Measurements from ENCODE around the gene PLEKHG2.

The PLEKHG2 gene

GRCh38 chr19:39405261-39405957 is 7.1 kb upstream of the PLEKHG2 start:
- H3K4me3 ChIP-seq (ENCODE audit: low read length, poor library complexity, severe bottlenecking), result peak overlapping the region; percentile 93
- no peak for TF ChIP-seq EZH2phosphoT487 (IDR thresholded peaks at IDR 0.05; ENCODE audit: borderline replicate concordance)
- no peak for TF ChIP-seq CTCF (conservative IDR thresholded peaks at IDR 0.05; ENCODE audit: low read length)
- peak overlapping the region; percentile 70 for H3K4me2 ChIP-seq (ENCODE audit: low read depth, low read length, poor library complexity, severe bottlenecking)
- no peaks in the 10 kb centered on the region for H3K36me3 ChIP-seq (ENCODE audit: insufficient read depth, low read length)
- peak overlapping the region; percentile 94 for H3K9ac ChIP-seq (ENCODE audit: low read depth, low read length, poor library complexity, severe bottlenecking)
- H2AFZ ChIP-seq (ENCODE audit: low read length), result no peak overlapping the region
- peaks cover 48% of the 10 kb centered on the region for H3K4me1 ChIP-seq (ENCODE audit: insufficient read depth, low read length, poor library complexity, severe bottlenecking)
- H3K79me2 ChIP-seq (ENCODE audit: insufficient read depth, low read length), result peaks cover 32% of the 10 kb centered on the region
- H3F3A ChIP-seq (ENCODE audit: low read depth), result peaks cover 3% of the 10 kb centered on the region
- H4K20me1 ChIP-seq (ENCODE audit: insufficient read depth, low read length, poor library complexity, severe bottlenecking), result peaks cover 26% of the 10 kb centered on the region
- H3K9me3 ChIP-seq (ENCODE audit: insufficient read depth, low read depth, low read length), result no peaks in the 10 kb centered on the region
- H3K9me2 ChIP-seq (replicated peaks; ENCODE audit: low read depth, low read length), result no peaks in the 10 kb centered on the region
- H3K27me3 ChIP-seq (ENCODE audit: insufficient read depth, low read length, poor library complexity, severe bottlenecking), result no peaks in the 10 kb centered on the region

GRCh38 chr19:39405958-39406655 is 6.4 kb upstream of the PLEKHG2 start:
- no peaks in the 10 kb centered on the region for H3K9me2 ChIP-seq (replicated peaks; ENCODE audit: low read depth, low read length)
- peaks cover 39% of the 10 kb centered on the region for H3K79me2 ChIP-seq (ENCODE audit: insufficient read depth, low read length)
- H3K4me1 ChIP-seq (ENCODE audit: insufficient read depth, low read length, poor library complexity, severe bottlenecking), result peaks cover 53% of the 10 kb centered on the region
- peaks cover 26% of the 10 kb centered on the region for H4K20me1 ChIP-seq (ENCODE audit: insufficient read depth, low read length, poor library complexity, severe bottlenecking)
- no peaks in the 10 kb centered on the region for H3K27me3 ChIP-seq (ENCODE audit: insufficient read depth, low read length, poor library complexity, severe bottlenecking)
- H2AFZ ChIP-seq (ENCODE audit: low read length), result no peak overlapping the region
- TF ChIP-seq EZH2phosphoT487 (IDR thresholded peaks at IDR 0.05; ENCODE audit: borderline replicate concordance) (no peak), CTCF (conservative IDR thresholded peaks at IDR 0.05; ENCODE audit: low read length) (no peak)
- peak overlapping the region; percentile 93 for H3K4me3 ChIP-seq (ENCODE audit: low read length, poor library complexity, severe bottlenecking)
- H3K4me2 ChIP-seq (ENCODE audit: low read depth, low read length, poor library complexity, severe bottlenecking), result peak overlapping the region; percentile 70
- H3K36me3 ChIP-seq (ENCODE audit: insufficient read depth, low read length), result no peaks in the 10 kb centered on the region
- peaks cover 3% of the 10 kb centered on the region for H3F3A ChIP-seq (ENCODE audit: low read depth)
- H3K9ac ChIP-seq (ENCODE audit: low read depth, low read length, poor library complexity, severe bottlenecking), result peak overlapping the region; percentile 94
- no peaks in the 10 kb centered on the region for H3K9me3 ChIP-seq (ENCODE audit: insufficient read depth, low read depth, low read length)

GRCh38 chr19:39406656-39407409 is 5.6 kb upstream of the PLEKHG2 start, which contains the start of gene ZFP36:
TSS of gene ZFP36 (plus strand) at chr19:39406847. CDS start at chr19:39406905, 58 bp downstream.
- no peak for TF ChIP-seq EZH2phosphoT487 (IDR thresholded peaks at IDR 0.05; ENCODE audit: borderline replicate concordance)
- TF ChIP-seq CTCF (conservative IDR thresholded peaks at IDR 0.05; ENCODE audit: low read length), result peak; percentile 33
- Histone ChIP-seq H3K9ac (ENCODE audit: low read depth, low read length, poor library complexity, severe bottlenecking) (peak within 1 kb of the TSS; percentile 94), H3K79me2 (ENCODE audit: insufficient read depth, low read length) (peaks cover 41% of the 10 kb centered on the region), H3K4me3 (ENCODE audit: low read length, poor library complexity, severe bottlenecking) (peak within 1 kb of the TSS; percentile 93), H3K36me3 (ENCODE audit: insufficient read depth, low read length) (no peaks in the 10 kb centered on the region), H3F3A (ENCODE audit: low read depth) (peaks cover 3% of the 10 kb centered on the region), H3K27me3 (ENCODE audit: insufficient read depth, low read length, poor library complexity, severe bottlenecking) (no peaks in the 10 kb centered on the region), H2AFZ (ENCODE audit: low read length) (peak within 1 kb of the TSS; percentile 57; the same call in 1 of the 2 replicates), H3K9me3 (ENCODE audit: insufficient read depth, low read depth, low read length) (no peaks in the 10 kb centered on the region), H4K20me1 (ENCODE audit: insufficient read depth, low read length, poor library complexity, severe bottlenecking) (peaks cover 26% of the 10 kb centered on the region), H3K4me1 (ENCODE audit: insufficient read depth, low read length, poor library complexity, severe bottlenecking) (peaks cover 51% of the 10 kb centered on the region), H3K4me2 (ENCODE audit: low read depth, low read length, poor library complexity, severe bottlenecking) (peak within 1 kb of the TSS; percentile 97), H3K9me2 (replicated peaks; ENCODE audit: low read depth, low read length) (no peaks in the 10 kb centered on the region)

Data from Loucy (cell line).